Panc1 (cell line): ENCODE measurements around the gene ARMC12.

Experiments used
- CTCF ChIP-seq: fragments of 450-650 bp; IDR thresholded peaks from 2 replicates; pipeline ENCODE4 v1.5.1; 2017; ENCODE audit warnings: mild to moderate bottlenecking
- POLR2AphosphoS5 ChIP-seq: IDR thresholded peaks from 2 replicates; pipeline ENCODE4 v1.6.1; 2012; ENCODE audit warnings: mild to moderate bottlenecking, low read depth, low read length, moderate library complexity
- REST ChIP-seq, 2 experiments: IDR thresholded peaks; 2 replicates each; pipeline ENCODE4 v1.6.1; 2011 to 2012; ENCODE audit warnings: low read depth in 2 of 2, control low read depth in 1 of 2, low read length in 1 of 2, mild to moderate bottlenecking in 1 of 2, moderate library complexity in 1 of 2; ENCODE audit not compliant: insufficient read depth in 1 of 2
- TCF7L2 ChIP-seq: IDR thresholded peaks from 2 replicates; pipeline ENCODE4 v1.6.1; 2011; ENCODE audit warnings: mild to moderate bottlenecking, low read depth, low read length, inconsistent platforms

- TF ChIP-seq POLR2AphosphoS5: no peak
- no peak for TF ChIP-seq CTCF
- TF ChIP-seq REST (IDR thresholded peaks at IDR 0.05; ENCODE audit: insufficient read depth in 1 of 2, low read depth in 2 of 2, low read length in 1 of 2): no peak
- no peak for TF ChIP-seq TCF7L2
These were observed 15.5 kb downstream of the ARMC12 start for GRCh38 chr6:35752330-35752729.
